H1 (cell line): ENCODE data around the gene ZNF747. TPM values are rescaled to one million over a fixed set of nuclear protein-coding genes. Genes with fewer than 3 reads are reported as not detected.
A peak's percentile ranks its signal among the peaks of the same experiment; 100 is the strongest.

Experiments used
- BACH1 ChIP-seq: IDR thresholded peaks from 2 replicates; pipeline ENCODE4 v1.6.1; 2012; ENCODE audit warnings: low read length, improper control_type of control experiment
- CHD2 ChIP-seq: IDR thresholded peaks from 2 replicates; pipeline ENCODE4 v1.6.1; 2012; ENCODE audit warnings: low read length, improper control_type of control experiment
- HDAC2 ChIP-seq, 2 experiments: fragments of 300-600 bp in 1 of 2; sonication (generic) in 1 of 2; IDR thresholded peaks; 2 replicates each; pipeline ENCODE4 v1.6.1; 2011 to 2012; ENCODE audit warnings: low read depth in 2 of 2, low read length in 2 of 2, mild to moderate bottlenecking in 2 of 2, moderate library complexity in 2 of 2, borderline replicate concordance in 1 of 2, inconsistent platforms in 1 of 2
- NANOG ChIP-seq: IDR thresholded peaks from 2 replicates; pipeline ENCODE4 v1.6.1; 2011; ENCODE audit warnings: low read length, low read depth, mild to moderate bottlenecking, inconsistent platforms; ENCODE audit not compliant: insufficient read depth, poor library complexity, severe bottlenecking
- PHF8 ChIP-seq: fragments of 200-600 bp; sonication (generic); conservative IDR thresholded peaks from 2 replicates; pipeline ENCODE4 v1.7.1; 2012; ENCODE audit warnings: low read depth, mild to moderate bottlenecking, inconsistent platforms, low read length, moderate library complexity
- SIRT6 ChIP-seq: IDR thresholded peaks from one replicate; pipeline ENCODE4 v1.7.1; 2012; ENCODE audit warnings: low read length, inconsistent platforms
- TAF7 ChIP-seq: optimal IDR thresholded peaks from 2 replicates; pipeline ENCODE3; 2011; ENCODE audit warnings: low read depth, mild to moderate bottlenecking, inconsistent platforms, low read length, moderate library complexity, borderline replicate concordance
- polyA plus RNA-seq, 7 experiments: library from polyadenylated mRNA; depleted of rRNA in 3 of 7; stranded (reverse) in 5 of 7; unstranded in 2 of 7; fragments of >200 nt in 5 of 7; fragments of 200-250 nt in 2 of 7; gene quantifications; 1 replicate in 5 of 7; 2 replicates in 1 of 7; 4 replicates in 1 of 7; pipeline versions ENCODE4 v1.2.1 to v1.2.3, GENCODE V29; 2011 to 2013; ENCODE audit warnings: missing spikeins in 2 of 7, mixed read lengths in 2 of 7
- total RNA-seq: library from RNA; stranded (reverse); fragmentation: NEBNext Ultra II Directional; extraction: Animal tissue kit (Norgen Biotek cat#: 25700); gene quantifications from 2 replicates; pipeline ENCODE4 v1.2.1, GENCODE V29; 2021
- TF ChIP-seq, protein P1 (sequence below): IDR thresholded peaks from 2 replicates; pipeline ENCODE4 v1.6.1; 2011; ENCODE audit warnings: low read length, improper control_type of control experiment
- TF ChIP-seq, protein P2 (sequence below), 3 experiments: IDR thresholded peaks; 1 replicate in 2 of 3; 2 replicates in 1 of 3; pipeline versions ENCODE4 v1.5.1 to v1.6.1; 2011; ENCODE audit warnings: low read length in 3 of 3, mild to moderate bottlenecking in 3 of 3, inconsistent platforms in 2 of 3, low read depth in 1 of 3, moderate library complexity in 1 of 3; ENCODE audit not compliant: insufficient read depth in 1 of 3; ENCODE audit errors: control extremely low read depth in 1 of 3

The ZNF747 gene
- total and polyA plus RNA-seq, 2 of the 8 experiments (the other 6 are each of a cell fraction or from before 2014, with no cell fraction given) = 9.9 to 10.3 TPM

DNA sequence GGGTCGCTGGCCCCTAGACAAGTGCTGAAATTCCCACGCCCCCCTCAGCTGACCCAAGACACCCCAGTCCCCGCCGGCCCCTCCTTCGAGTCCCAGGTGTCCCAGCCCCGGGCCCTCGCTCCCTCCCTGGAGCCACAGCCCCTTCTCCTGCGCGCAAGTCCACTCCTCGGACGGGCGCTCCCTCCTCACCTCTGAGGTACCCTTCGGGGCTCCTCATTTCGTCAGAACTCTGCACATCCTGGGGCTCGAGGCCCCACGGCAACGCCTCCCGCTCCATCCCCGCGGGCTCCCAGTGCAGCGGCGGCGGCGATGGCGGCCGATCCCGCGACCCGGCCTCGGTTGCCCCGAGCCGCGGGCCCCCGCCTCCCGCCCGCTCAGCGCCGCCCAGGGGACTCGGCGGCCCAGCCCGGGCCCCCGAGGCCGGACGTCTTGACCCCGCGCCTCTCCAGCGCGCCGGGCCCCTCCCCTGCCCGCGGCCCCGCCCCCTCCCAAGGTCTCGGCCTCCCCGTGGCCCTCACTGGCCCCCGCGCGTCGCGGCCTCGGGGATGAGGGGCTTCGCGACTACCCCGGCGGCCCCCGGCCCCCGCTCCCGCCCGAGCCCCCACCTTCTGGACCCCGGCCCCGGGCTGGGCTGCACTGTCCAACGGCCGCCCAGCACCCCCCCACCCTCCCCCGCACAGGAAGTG lies 8.4 kb downstream of the ZNF747 start, which contains the start of gene ZNF768 (continued):
- TF ChIP-seq HDAC2 (IDR thresholded peaks at IDR 0.05; ENCODE audit: borderline replicate concordance in 1 of 2, low read depth in 2 of 2, low read length in 2 of 2) (no peak; a peak in 1 of 4 replicates), NANOG (no peak), SIRT6 (no peak), CHD2 (no peak), TAF7 (peak; percentile 43), BACH1 (0 out of 2 replicates have a peak, but pooled peaks have one; percentile 7), PHF8 (peak; percentile 58)
- TF ChIP-seq, protein P1, sequence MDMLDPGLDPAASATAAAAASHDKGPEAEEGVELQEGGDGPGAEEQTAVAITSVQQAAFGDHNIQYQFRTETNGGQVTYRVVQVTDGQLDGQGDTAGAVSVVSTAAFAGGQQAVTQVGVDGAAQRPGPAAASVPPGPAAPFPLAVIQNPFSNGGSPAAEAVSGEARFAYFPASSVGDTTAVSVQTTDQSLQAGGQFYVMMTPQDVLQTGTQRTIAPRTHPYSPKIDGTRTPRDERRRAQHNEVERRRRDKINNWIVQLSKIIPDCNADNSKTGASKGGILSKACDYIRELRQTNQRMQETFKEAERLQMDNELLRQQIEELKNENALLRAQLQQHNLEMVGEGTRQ = peak; percentile 34; the same call in 1 of the 2 replicates
- TF ChIP-seq, protein P2, sequence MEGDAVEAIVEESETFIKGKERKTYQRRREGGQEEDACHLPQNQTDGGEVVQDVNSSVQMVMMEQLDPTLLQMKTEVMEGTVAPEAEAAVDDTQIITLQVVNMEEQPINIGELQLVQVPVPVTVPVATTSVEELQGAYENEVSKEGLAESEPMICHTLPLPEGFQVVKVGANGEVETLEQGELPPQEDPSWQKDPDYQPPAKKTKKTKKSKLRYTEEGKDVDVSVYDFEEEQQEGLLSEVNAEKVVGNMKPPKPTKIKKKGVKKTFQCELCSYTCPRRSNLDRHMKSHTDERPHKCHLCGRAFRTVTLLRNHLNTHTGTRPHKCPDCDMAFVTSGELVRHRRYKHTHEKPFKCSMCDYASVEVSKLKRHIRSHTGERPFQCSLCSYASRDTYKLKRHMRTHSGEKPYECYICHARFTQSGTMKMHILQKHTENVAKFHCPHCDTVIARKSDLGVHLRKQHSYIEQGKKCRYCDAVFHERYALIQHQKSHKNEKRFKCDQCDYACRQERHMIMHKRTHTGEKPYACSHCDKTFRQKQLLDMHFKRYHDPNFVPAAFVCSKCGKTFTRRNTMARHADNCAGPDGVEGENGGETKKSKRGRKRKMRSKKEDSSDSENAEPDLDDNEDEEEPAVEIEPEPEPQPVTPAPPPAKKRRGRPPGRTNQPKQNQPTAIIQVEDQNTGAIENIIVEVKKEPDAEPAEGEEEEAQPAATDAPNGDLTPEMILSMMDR (IDR thresholded peaks at IDR 0.05; ENCODE audit: control extremely low read depth in 1 of 3, insufficient read depth in 1 of 3, low read depth in 1 of 3, low read length in 3 of 3) = no peak
